Retina (tissue), 1 donor: Measurements from ENCODE around the gene PPP3R1.

Source experiments
- DNase-seq: peaks from one replicate; pipeline ENCODE4 v3.0.0-alpha.2; 2016

The PPP3R1 gene

GRCh38 chr2:68256093-68256450, 3.7 kb upstream of the PPP3R1 start:
- no peak for DNase-seq

GRCh38 chr2:68253219-68254068, 1.1 kb upstream of the PPP3R1 start:
- peak; percentile 56 for DNase-seq

- no peak for DNase-seq
Observed at GRCh38 chr2:68251855-68252399, 405 bp downstream of the PPP3R1 start.

- DNase-seq = peak; percentile 86
Observed at GRCh38 chr2:68251187-68251854, 1.0 kb downstream of the PPP3R1 start.

GRCh38 chr2:68250652-68251186, 1.6 kb downstream of the PPP3R1 start:
- DNase-seq = no peak

- DNase-seq = no peak
Observed at GRCh38 chr2:68250196-68250595, 2.1 kb downstream of the PPP3R1 start.

GRCh38 chr2:68248806-68249205, 3.5 kb downstream of the PPP3R1 start:
- DNase-seq = no peak

- DNase-seq = no peak
Observed at GRCh38 chr2:68248361-68248760, 4.0 kb downstream of the PPP3R1 start.

- DNase-seq = no peak
Observed at GRCh38 chr2:68246396-68246795, 5.9 kb downstream of the PPP3R1 start.

- DNase-seq = no peak
Observed at GRCh38 chr2:68245672-68246071, 6.7 kb downstream of the PPP3R1 start.

GRCh38 chr2:68245066-68245465, 7.3 kb downstream of the PPP3R1 start:
- DNase-seq = no peak

GRCh38 chr2:68244456-68244855, 7.9 kb downstream of the PPP3R1 start:
- DNase-seq = no peak

GRCh38 chr2:68241732-68242131, 10.6 kb downstream of the PPP3R1 start:
- no peak for DNase-seq

- no peak for DNase-seq
Observed at GRCh38 chr2:68240446-68240845, 11.9 kb downstream of the PPP3R1 start.

- no peak for DNase-seq
Observed at GRCh38 chr2:68238955-68239822, 13.1 kb downstream of the PPP3R1 start.

- DNase-seq = no peak
Observed at GRCh38 chr2:68237976-68238580, 14.3 kb downstream of the PPP3R1 start.

GRCh38 chr2:68237404-68237803, 14.9 kb downstream of the PPP3R1 start:
- no peak for DNase-seq

GRCh38 chr2:68236876-68237275, 15.5 kb downstream of the PPP3R1 start:
- DNase-seq = no peak

GRCh38 chr2:68236103-68236734, 16.1 kb downstream of the PPP3R1 start:
- DNase-seq = no peak

GRCh38 chr2:68235090-68235489, 17.2 kb downstream of the PPP3R1 start:
- no peak for DNase-seq

- DNase-seq = no peak
Observed at GRCh38 chr2:68234405-68234804, 17.9 kb downstream of the PPP3R1 start.

GRCh38 chr2:68231061-68231372, 21.3 kb downstream of the PPP3R1 start:
- DNase-seq = no peak
